Ramos (cell line): ENCODE results near the gene XRCC6.
"Not testable (repeated sequence)": the region's sequence is repeated elsewhere in the genome, so short reads cannot be mapped to it uniquely, and the experiment has no call there.

Source experiments
- in situ Hi-C: fragments of 300-500 bp; cut with MboI; formaldehyde crosslinking; loops from one replicate; pipeline ENCODE4 v1.14.3; 2022; ENCODE audit warnings: low sequenced_read_pairs; ENCODE audit not compliant: unreplicated experiment

The XRCC6 gene

GRCh38 chr22:41597635-41597953 is 23.5 kb upstream of the XRCC6 start:
- in situ Hi-C loops, result no loop called here

- in situ Hi-C loops, result no loop called here
Measured at GRCh38 chr22:41598081-41598480, 23.0 kb upstream of the XRCC6 start.

GRCh38 chr22:41598891-41599635 is 22.0 kb upstream of the XRCC6 start:
- in situ Hi-C loops, result no loop called here

- in situ Hi-C loops, result no loop called here
Measured at GRCh38 chr22:41600976-41601375, 20.1 kb upstream of the XRCC6 start.

- in situ Hi-C loops, result no loop called here
Measured at GRCh38 chr22:41603873-41604332, 17.2 kb upstream of the XRCC6 start.

GRCh38 chr22:41608386-41608785 is 12.7 kb upstream of the XRCC6 start:
- in situ Hi-C loops, result no loop called here

- in situ Hi-C loops, result no loop called here
Measured at GRCh38 chr22:41612603-41613306, 8.3 kb upstream of the XRCC6 start.

GRCh38 chr22:41613456-41613855 is 7.6 kb upstream of the XRCC6 start:
- in situ Hi-C loops, result no loop called here

- in situ Hi-C loops, result no loop called here
Measured at GRCh38 chr22:41619979-41620588, 1.0 kb upstream of the XRCC6 start.

GRCh38 chr22:41620589-41621098 is 451 bp upstream of the XRCC6 start, which contains the start of gene DESI1:
TSS of gene DESI1 (minus strand) at chr22:41621043. CDS start at chr22:41620839, 204 bp downstream.
- in situ Hi-C loops, result no loop called here

GRCh38 chr22:41621911-41622179 is 750 bp downstream of the XRCC6 start:
- in situ Hi-C loops, result no loop called here

GRCh38 chr22:41625577-41625976 is 4.5 kb downstream of the XRCC6 start:
- in situ Hi-C loops, result no loop called here

- in situ Hi-C loops, result not testable (repeated sequence)
Measured at GRCh38 chr22:41631115-41631514, 10.0 kb downstream of the XRCC6 start.

GRCh38 chr22:41631615-41632014 is 10.5 kb downstream of the XRCC6 start:
- in situ Hi-C loops, result not testable (repeated sequence)

- in situ Hi-C loops, result not testable (repeated sequence)
Measured at GRCh38 chr22:41634610-41635009, 13.5 kb downstream of the XRCC6 start.

- in situ Hi-C loops, result no loop called here
Measured at GRCh38 chr22:41636467-41636866, 15.4 kb downstream of the XRCC6 start.

- in situ Hi-C loops, result not testable (repeated sequence)
Measured at GRCh38 chr22:41637623-41638022, 16.5 kb downstream of the XRCC6 start.

- in situ Hi-C loops, result no loop called here
Measured at GRCh38 chr22:41638124-41638523, 17.0 kb downstream of the XRCC6 start.

- in situ Hi-C loops, result no loop called here
Measured at GRCh38 chr22:41638748-41639147, 17.7 kb downstream of the XRCC6 start.

- in situ Hi-C loops, result no loop called here
Measured at GRCh38 chr22:41641854-41642253, 20.8 kb downstream of the XRCC6 start.

GRCh38 chr22:41642331-41643110 is 21.4 kb downstream of the XRCC6 start:
- in situ Hi-C loops, result no loop called here
